Transverse colon (tissue), 4 donors: ENCODE measurements around the gene ZYG11B.

Source experiments
- CTCF ChIP-seq, 5 experiments: fragments of 200-600 bp in 3 of 5; fragments of 450-650 bp in 2 of 5; sonication (generic) in 3 of 5; IDR thresholded peaks; 1 replicate in 2 of 5; 2 replicates in 3 of 5; pipeline ENCODE4 v1.5.1; 2016 to 2017; ENCODE audit warnings: antibody characterized with exemption in 5 of 5, inconsistent platforms in 3 of 5, mild to moderate bottlenecking in 2 of 5, moderate library complexity in 1 of 5
- EP300 ChIP-seq: sonication (generic); formaldehyde crosslinking; IDR thresholded peaks from one replicate; pipeline ENCODE4 v1.6.1; 2017; ENCODE audit warnings: antibody characterized with exemption, low read depth
- POLR2A ChIP-seq: fragments of 450-650 bp; IDR thresholded peaks from one replicate; pipeline ENCODE4 v1.6.1; 2016; ENCODE audit warnings: antibody characterized with exemption, mild to moderate bottlenecking, moderate library complexity
- POLR2AphosphoS5 ChIP-seq, 3 donors: sonication (generic); formaldehyde crosslinking; IDR thresholded peaks; one replicate each; pipeline ENCODE4 v1.6.1; 2016; ENCODE audit warnings: antibody characterized with exemption in 3 of 3

- TF ChIP-seq CTCF (IDR thresholded peaks at IDR 0.05) (no peak), POLR2A (no peak), EP300 (no peak), POLR2AphosphoS5 (IDR thresholded peaks at IDR 0.05) (no peak)
Observed at GRCh38 chr1:52747450-52747849, 21.2 kb downstream of the ZYG11B start.
